Measurements from ENCODE around the gene ART1.
"Not testable (repeated sequence)": the region's sequence is repeated elsewhere in the genome, so short reads cannot be mapped to it uniquely, and the experiment has no call there.

Gene ART1

GRCh38 chr11:3632070-3632660 lies 12.8 kb upstream of the ART1 start:
- no peak for DNase-seq (ENCODE audit: low read depth in 2 of 2)

- no peak for DNase-seq (ENCODE audit: low read depth in 2 of 2)
These were observed 9.1 kb upstream of the ART1 start for GRCh38 chr11:3635641-3636375.

- DNase-seq (ENCODE audit: low read depth in 2 of 2), result no peak
These were observed 7.7 kb upstream of the ART1 start for GRCh38 chr11:3637201-3637600.

- no peak for DNase-seq (ENCODE audit: low read depth in 2 of 2)
These were observed 6.4 kb upstream of the ART1 start for GRCh38 chr11:3638513-3638912.

GRCh38 chr11:3639841-3640240 lies 5.1 kb upstream of the ART1 start:
- no peak for DNase-seq (ENCODE audit: low read depth in 2 of 2)

- DNase-seq (ENCODE audit: low read depth in 2 of 2), result no peak
These were observed 3.7 kb upstream of the ART1 start for GRCh38 chr11:3641191-3641590.

GRCh38 chr11:3641701-3642070 lies 3.2 kb upstream of the ART1 start, which contains the start of gene ART5:
ART5 (minus strand) TSS chr11:3641992; CDS start chr11:3641862, 130 bp downstream.
- DNase-seq (ENCODE audit: low read depth in 2 of 2), result no peak

- DNase-seq (ENCODE audit: low read depth in 2 of 2), result peak; percentile 25 to 52
These were observed 2.6 kb upstream of the ART1 start for GRCh38 chr11:3642071-3642951.

- not testable (repeated sequence) for DNase-seq (ENCODE audit: low read depth in 2 of 2)
These were observed 1.8 kb upstream of the ART1 start for GRCh38 chr11:3643102-3643546.

- DNase-seq (ENCODE audit: low read depth in 2 of 2), result no peak
These were observed 624 bp downstream of the ART1 start for GRCh38 chr11:3645552-3645951.

GRCh38 chr11:3648843-3649242 lies 3.9 kb downstream of the ART1 start:
- not testable (repeated sequence) for DNase-seq (ENCODE audit: low read depth in 2 of 2)

- not testable (repeated sequence) for DNase-seq (ENCODE audit: low read depth in 2 of 2)
These were observed 4.4 kb downstream of the ART1 start for GRCh38 chr11:3649374-3649773.

- DNase-seq (ENCODE audit: low read depth in 2 of 2), result not testable (repeated sequence)
These were observed 7.6 kb downstream of the ART1 start for GRCh38 chr11:3652514-3652913.

- DNase-seq (ENCODE audit: low read depth in 2 of 2), result no peak
These were observed 10.6 kb downstream of the ART1 start for GRCh38 chr11:3655547-3655946.

GRCh38 chr11:3657331-3657730 lies 12.4 kb downstream of the ART1 start:
- DNase-seq (ENCODE audit: low read depth in 2 of 2), result not testable (repeated sequence)

- no peak for DNase-seq (ENCODE audit: low read depth in 2 of 2)
These were observed 13.3 kb downstream of the ART1 start for GRCh38 chr11:3658252-3658651.

GRCh38 chr11:3659595-3660515 lies 14.9 kb downstream of the ART1 start:
- DNase-seq (ENCODE audit: low read depth in 2 of 2), result no peak

GRCh38 chr11:3660960-3661359 lies 16.0 kb downstream of the ART1 start:
- DNase-seq (ENCODE audit: low read depth in 2 of 2), result no peak

GRCh38 chr11:3662856-3663255 lies 17.9 kb downstream of the ART1 start:
- DNase-seq (ENCODE audit: low read depth in 2 of 2), result no peak

- no peak for DNase-seq (ENCODE audit: low read depth in 2 of 2)
These were observed 19.2 kb downstream of the ART1 start for GRCh38 chr11:3664032-3664630.

Measured in stimulated activated CD8-positive, alpha-beta memory T cell treated with anti-CD3 and anti-CD28 coated beads, Interleukin-15, amount 100 ng/mL, for 48 hours (primary cell).